Epithelial cell of esophagus (primary cell): ENCODE data around the gene MRPL53.
A peak's percentile ranks its signal among the peaks of the same experiment; 100 is the strongest.

Experiments
- DNase-seq: peaks from one replicate; pipeline ENCODE4 v3.0.0; 2010; ENCODE audit warnings: low read depth
- H3K4me3 ChIP-seq: 2 replicates; pipeline ENCODE4 v1.5.1; 2011; ENCODE audit warnings: mild to moderate bottlenecking, low read length, control low read depth
- TF ChIP-seq, protein P1 (sequence below): IDR thresholded peaks from 2 replicates; pipeline ENCODE4 v1.5.1; 2011; ENCODE audit warnings: low read depth, mild to moderate bottlenecking, low read length, control low read depth, inconsistent platforms; ENCODE audit not compliant: insufficient read depth; ENCODE audit errors: missing control alignments

Gene MRPL53

GRCh38 chr2:74430502-74430901 lies 42.0 kb downstream of the MRPL53 start:
- no peak overlapping the region for H3K4me3 ChIP-seq
- no peak for DNase-seq
- TF ChIP-seq, protein P1, sequence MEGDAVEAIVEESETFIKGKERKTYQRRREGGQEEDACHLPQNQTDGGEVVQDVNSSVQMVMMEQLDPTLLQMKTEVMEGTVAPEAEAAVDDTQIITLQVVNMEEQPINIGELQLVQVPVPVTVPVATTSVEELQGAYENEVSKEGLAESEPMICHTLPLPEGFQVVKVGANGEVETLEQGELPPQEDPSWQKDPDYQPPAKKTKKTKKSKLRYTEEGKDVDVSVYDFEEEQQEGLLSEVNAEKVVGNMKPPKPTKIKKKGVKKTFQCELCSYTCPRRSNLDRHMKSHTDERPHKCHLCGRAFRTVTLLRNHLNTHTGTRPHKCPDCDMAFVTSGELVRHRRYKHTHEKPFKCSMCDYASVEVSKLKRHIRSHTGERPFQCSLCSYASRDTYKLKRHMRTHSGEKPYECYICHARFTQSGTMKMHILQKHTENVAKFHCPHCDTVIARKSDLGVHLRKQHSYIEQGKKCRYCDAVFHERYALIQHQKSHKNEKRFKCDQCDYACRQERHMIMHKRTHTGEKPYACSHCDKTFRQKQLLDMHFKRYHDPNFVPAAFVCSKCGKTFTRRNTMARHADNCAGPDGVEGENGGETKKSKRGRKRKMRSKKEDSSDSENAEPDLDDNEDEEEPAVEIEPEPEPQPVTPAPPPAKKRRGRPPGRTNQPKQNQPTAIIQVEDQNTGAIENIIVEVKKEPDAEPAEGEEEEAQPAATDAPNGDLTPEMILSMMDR = no peak

DNA sequence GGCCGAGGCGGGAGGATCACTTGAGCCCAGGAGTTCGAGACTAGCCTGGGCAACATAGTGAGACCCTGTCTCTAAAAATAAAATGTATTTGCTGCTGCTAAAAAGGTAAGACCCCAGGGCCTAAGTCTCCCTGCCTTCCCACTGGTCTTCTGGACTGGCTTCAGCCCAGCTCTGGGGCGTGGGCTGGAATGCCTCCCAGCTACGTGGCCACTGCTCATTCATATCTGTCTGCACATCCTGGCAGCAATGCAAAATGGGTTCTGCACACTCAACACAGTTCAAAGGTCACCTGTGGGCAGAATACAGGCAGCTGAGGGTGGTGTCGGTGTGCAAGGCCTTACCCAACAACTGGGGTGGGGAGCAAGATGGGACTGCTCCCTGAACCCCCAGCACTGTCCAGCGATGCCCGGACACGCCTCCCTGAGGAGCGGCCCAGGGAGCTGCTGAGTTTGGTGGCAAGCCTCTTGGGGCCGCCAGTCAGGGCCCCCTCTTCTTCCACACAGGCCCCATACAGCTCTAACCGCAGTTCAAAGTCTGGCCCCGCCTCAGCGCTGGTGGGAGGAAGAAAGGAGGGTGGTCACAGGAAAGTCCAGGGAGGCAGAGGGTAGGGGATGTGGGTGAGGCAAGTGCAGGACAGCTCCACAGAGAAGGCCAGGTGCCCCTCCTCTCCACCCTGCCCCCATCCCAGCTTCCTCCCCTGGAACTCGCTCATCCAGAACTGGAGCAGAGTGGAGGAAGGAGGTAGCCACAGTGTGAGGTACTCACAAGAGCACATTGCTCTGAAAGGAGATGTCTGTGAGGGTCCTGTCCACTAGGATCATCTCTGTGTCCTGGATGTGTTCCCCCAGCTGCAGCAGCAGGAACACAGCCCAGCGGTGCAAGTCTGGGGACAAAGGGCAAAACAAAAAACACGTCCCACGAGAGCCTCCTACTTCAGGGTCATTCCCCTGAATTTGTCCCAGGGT lies 42.7 kb downstream of the MRPL53 start:
- DNase-seq = no peak
- TF ChIP-seq, protein P1 = no peak
- no peak overlapping the region for H3K4me3 ChIP-seq

DNA sequence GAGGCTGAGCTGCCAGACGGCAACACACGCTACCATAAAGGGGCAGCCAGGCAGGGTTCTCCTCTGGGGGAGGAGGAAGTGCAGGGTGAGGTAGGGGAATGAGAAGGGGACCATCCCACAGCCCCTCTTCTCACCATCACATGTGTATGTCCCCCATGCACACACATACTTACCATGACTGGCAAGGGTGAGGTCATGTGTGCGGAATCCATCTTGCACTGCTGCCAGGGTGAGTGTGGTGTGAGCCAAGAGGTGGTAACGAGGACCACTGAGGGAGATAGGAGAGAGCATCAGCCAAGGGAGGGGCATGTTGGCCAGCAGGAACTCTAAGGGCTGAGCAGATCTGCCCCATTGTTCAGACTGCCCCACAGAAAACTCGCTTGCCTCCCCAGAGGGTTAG lies 43.8 kb downstream of the MRPL53 start:
- DNase-seq = no peak
- TF ChIP-seq, protein P1 = no peak

DNA sequence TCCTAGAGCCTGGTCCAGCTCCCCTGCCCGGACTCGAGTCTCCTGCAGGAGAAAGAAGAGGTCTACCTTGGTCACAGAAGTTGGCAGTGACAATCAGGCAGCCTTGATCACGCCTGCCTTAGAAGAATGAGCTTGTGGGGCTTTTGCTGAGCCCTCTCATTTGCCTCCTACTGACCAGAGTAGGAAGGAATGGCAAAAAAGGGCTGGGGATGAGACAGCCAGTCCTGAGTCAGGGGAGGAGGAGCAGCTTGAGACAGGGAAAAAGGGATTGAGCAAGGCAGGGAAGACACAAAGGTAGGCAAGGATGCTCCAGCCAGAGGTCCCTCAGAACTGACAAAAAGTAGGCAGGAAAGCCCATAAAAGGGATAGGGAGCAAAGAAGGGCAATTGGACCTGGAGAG lies 44.9 kb downstream of the MRPL53 start:
- no peak overlapping the region for H3K4me3 ChIP-seq
- peak; percentile 73 for DNase-seq
- TF ChIP-seq, protein P1 = no peak

More for the DNA sequence above, 43.8 kb downstream of the MRPL53 start:
- H3K4me3 ChIP-seq = no peak overlapping the region

DNA sequence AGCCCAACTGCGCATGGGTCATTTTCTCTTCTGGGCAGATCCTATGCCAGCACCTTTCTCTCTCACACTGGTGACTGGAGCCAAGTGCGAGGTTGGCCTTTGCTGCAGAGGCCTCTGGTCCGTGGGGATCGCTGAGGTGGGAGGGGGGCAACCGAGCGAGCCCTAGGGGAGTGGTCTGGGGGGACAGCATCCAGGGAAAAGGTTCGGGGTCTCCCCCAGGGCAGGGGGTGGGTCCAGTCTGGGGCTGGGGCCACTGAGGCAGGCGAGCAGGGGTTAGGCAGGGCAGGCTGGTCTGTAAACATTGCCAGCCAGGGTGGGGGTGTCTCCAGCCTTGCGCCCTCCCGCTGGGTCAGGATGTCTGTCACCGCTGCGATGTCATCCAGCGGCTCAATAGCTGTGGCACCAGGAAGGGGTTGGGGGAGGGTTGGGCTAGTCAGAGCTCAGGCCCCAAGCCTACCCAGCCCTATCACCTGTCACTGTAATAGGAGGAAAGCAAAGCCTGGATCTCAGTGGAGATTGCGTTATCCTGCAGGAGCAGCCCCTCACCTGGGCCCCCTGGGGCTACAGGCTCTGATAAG lies 46.2 kb downstream of the MRPL53 start:
- TF ChIP-seq, protein P1 = no peak
- DNase-seq = no peak
- H3K4me3 ChIP-seq = no peak overlapping the region

GRCh38 chr2:74425523-74425922 lies 47.0 kb downstream of the MRPL53 start:
- no peak overlapping the region for H3K4me3 ChIP-seq
- TF ChIP-seq, protein P1 = no peak
- peak; percentile 99 for DNase-seq
